A673 (cell line): ENCODE results near the gene TRMO. TPM values are rescaled to one million over a fixed set of nuclear protein-coding genes. Genes with fewer than 3 reads are reported as not detected.

Source experiments
- BruUV-seq: library from RNA; stranded (reverse); fragments of 400-500 nt; replicated peaks from 2 replicates; lab custom pipeline; 2021; lab: Mats Ljungman, UMichigan
- CTCF ChIA-PET: fragments of 300-600 bp; sonication (Branson Sonifier 250); formaldehyde crosslinking; loops from one replicate; lab custom pipeline; 2022; ENCODE audit warnings: antibody characterized with exemption; lab: Charles Lee
- POLR2A ChIA-PET: fragments of 300-600 bp; sonication (Branson Sonifier 250); formaldehyde crosslinking; loops from one replicate; lab custom pipeline; 2022; ENCODE audit warnings: antibody characterized with exemption; ENCODE audit not compliant: low non-redundant PET; lab: Charles Lee
- DNase-seq: peaks from one replicate; pipeline ENCODE4 v3.0.0-alpha.2; 2015; ENCODE audit warnings: low spot score
- H3K27ac ChIP-seq: fragments of 200-600 bp; sonication (generic); 2 replicates; pipeline ENCODE4 v1.5.1; 2016; ENCODE audit warnings: mixed run types, low read depth, mild to moderate bottlenecking, mixed read lengths, antibody characterized with exemption, low read length; ENCODE audit not compliant: poor library complexity, severe bottlenecking
- H3K27me3 ChIP-seq: fragments of 200-600 bp; sonication (generic); replicated peaks from 2 replicates; pipeline ENCODE4 v1.6.1; 2017; ENCODE audit warnings: mixed run types, low read depth, mild to moderate bottlenecking, mixed read lengths, antibody characterized with exemption, low read length; ENCODE audit not compliant: insufficient read depth, poor library complexity
- H3K36me3 ChIP-seq: fragments of 200-600 bp; sonication (generic); 2 replicates; pipeline ENCODE4 v1.6.1; 2016; ENCODE audit warnings: mixed run types, mild to moderate bottlenecking, mixed read lengths, antibody characterized with exemption, low read length; ENCODE audit not compliant: insufficient read depth, poor library complexity, severe bottlenecking
- H3K4me1 ChIP-seq: fragments of 200-600 bp; sonication (generic); 2 replicates; pipeline ENCODE4 v1.6.1; 2017; ENCODE audit warnings: mixed run types, mild to moderate bottlenecking, mixed read lengths, antibody characterized with exemption, low read length; ENCODE audit not compliant: insufficient read depth, poor library complexity, severe bottlenecking
- H3K4me3 ChIP-seq: fragments of 200-600 bp; sonication (generic); 2 replicates; pipeline ENCODE4 v1.5.1; 2016; ENCODE audit warnings: low read depth, mixed run types, mild to moderate bottlenecking, mixed read lengths, low read length; ENCODE audit not compliant: poor library complexity, severe bottlenecking
- H3K9me3 ChIP-seq: fragments of 200-600 bp; sonication (generic); 2 replicates; pipeline ENCODE4 v1.6.1; 2016; ENCODE audit warnings: mixed run types, low read depth, mild to moderate bottlenecking, mixed read lengths, antibody characterized with exemption, low read length; ENCODE audit not compliant: poor library complexity, severe bottlenecking
- CTCF ChIP-seq: fragments of 300-800, 200-600 bp; sonication (generic); conservative IDR thresholded peaks from 2 replicates; pipeline ENCODE4 v1.5.1; 2017; ENCODE audit warnings: low read depth, mild to moderate bottlenecking, antibody characterized with exemption, low read length, moderate library complexity, mixed read lengths
- EZH2 ChIP-seq: fragments of 200-600 bp; sonication (generic); IDR thresholded peaks from 2 replicates; pipeline ENCODE4 v1.6.1; 2017; ENCODE audit warnings: borderline replicate concordance, low read depth, mild to moderate bottlenecking, mixed read lengths, antibody characterized with exemption, low read length; ENCODE audit not compliant: poor library complexity, severe bottlenecking
- intact Hi-C: fragments of 100-400 bp; cut with micrococcal nuclease; formaldehyde crosslinking; loops from one replicate; pipeline ENCODE4 v1.10.0; 2022; ENCODE audit not compliant: unreplicated experiment
- total RNA-seq: library from RNA; stranded (reverse); gene quantifications from 2 replicates; pipeline ENCODE4 v1.2.3, GENCODE V29; 2021

Gene TRMO
- total RNA-seq, 1 experiment from 2014 or later, result 8.9 TPM

GRCh38 chr9:97966493-97966892, 44.2 kb upstream of the TRMO start:
- intact Hi-C loops, result no loop called here
- Histone ChIP-seq H3K4me3 (no peak overlapping the region), H3K4me1 (no peaks in the 10 kb centered on the region), H3K27me3 (peaks cover 22% of the 10 kb centered on the region), H3K27ac (no peak overlapping the region), H3K36me3 (no peaks in the 10 kb centered on the region), H3K9me3 (no peaks in the 10 kb centered on the region)
- TF ChIP-seq CTCF (no peak), EZH2 (no peak)
- CTCF ChIA-PET, result no interaction called here
- no TSS peak for BruUV-seq
- DNase-seq, result no peak
- POLR2A ChIA-PET, result no interaction called here

- ChIA-PET POLR2A (no interaction called here), CTCF (no interaction called here)
- Histone ChIP-seq H3K36me3 (no peaks in the 10 kb centered on the region), H3K4me1 (no peaks in the 10 kb centered on the region), H3K4me3 (no peak overlapping the region), H3K27ac (no peak overlapping the region), H3K9me3 (no peaks in the 10 kb centered on the region), H3K27me3 (peaks cover 22% of the 10 kb centered on the region)
- DNase-seq, result no peak
- BruUV-seq, result no TSS peak
- TF ChIP-seq CTCF (no peak), EZH2 (no peak)
- intact Hi-C loops, result no loop called here
Measured at GRCh38 chr9:97964901-97965300, 42.6 kb upstream of the TRMO start.

GRCh38 chr9:97963232-97963631, 40.9 kb upstream of the TRMO start:
- BruUV-seq, result no TSS peak
- Histone ChIP-seq H3K27me3 (peaks cover 20% of the 10 kb centered on the region), H3K4me1 (no peaks in the 10 kb centered on the region), H3K27ac (no peak overlapping the region), H3K4me3 (no peak overlapping the region), H3K9me3 (no peaks in the 10 kb centered on the region), H3K36me3 (no peaks in the 10 kb centered on the region)
- ChIA-PET POLR2A (no interaction called here), CTCF (no interaction called here)
- no peak for DNase-seq
- intact Hi-C loops, result no loop called here
- TF ChIP-seq CTCF (no peak), EZH2 (no peak)
